ENCODE measurements around the gene YWHAG.

- TF ChIP-seq CTCF (IDR thresholded peaks at IDR 0.05; ENCODE audit: low read depth, low read length, poor library complexity, severe bottlenecking) (no peak), EZH2phosphoT487 (IDR thresholded peaks at IDR 0.05; ENCODE audit: borderline replicate concordance, low read length) (no peak)
Measured at GRCh38 chr7:76340617-76341131, 18.1 kb downstream of the YWHAG start.

Measured in DOHH2 (cell line).